Right kidney (tissue), 1 donor: ENCODE measurements around the gene CFHR2.

Experiments
- DNase-seq: peaks from one replicate; pipeline ENCODE4 v3.0.0-alpha.2; 2016

CFHR2 gene

DNA sequence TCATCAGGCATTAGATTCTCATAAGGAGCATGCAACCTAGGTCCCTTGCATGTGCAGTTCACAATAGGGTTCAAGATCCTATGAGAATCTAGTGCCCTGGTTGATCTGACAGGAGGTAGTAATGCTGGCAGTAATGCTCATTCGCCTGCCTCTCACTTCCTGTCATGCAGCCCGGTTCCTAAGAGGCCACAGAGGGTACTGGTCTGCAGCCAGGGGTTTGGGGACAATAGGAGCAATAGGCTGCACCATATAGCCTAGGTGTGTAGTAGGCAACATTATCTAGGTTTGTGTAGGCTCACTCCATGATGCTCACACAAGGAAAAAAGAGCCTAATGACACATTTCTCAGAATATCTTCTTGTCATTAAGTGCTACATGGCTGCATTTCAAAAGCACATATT, 59.6 kb downstream of the CFHR2 start:
- DNase-seq, result no peak

GRCh38 chr1:197008861-197009260, 65.3 kb downstream of the CFHR2 start:
- DNase-seq, result no peak
